Effector CD8-positive, alpha-beta T cell (primary cell): ENCODE results near the gene PWP2.
"Not testable (repeated sequence)": the region's sequence is repeated elsewhere in the genome, so short reads cannot be mapped to it uniquely, and the experiment has no call there.

Source experiments
- DNase-seq: peaks from one replicate; lab custom pipeline; 2025; lab: John Stamatoyannopoulos, UW
- total RNA-seq, 4 experiments: gene quantifications; one replicate each; lab custom pipeline; 2026; lab: John Stamatoyannopoulos, UW

Gene PWP2
- total RNA-seq = 1.1 to 39.3 (median 11.4) reads per million in 4 experiments

DNA sequence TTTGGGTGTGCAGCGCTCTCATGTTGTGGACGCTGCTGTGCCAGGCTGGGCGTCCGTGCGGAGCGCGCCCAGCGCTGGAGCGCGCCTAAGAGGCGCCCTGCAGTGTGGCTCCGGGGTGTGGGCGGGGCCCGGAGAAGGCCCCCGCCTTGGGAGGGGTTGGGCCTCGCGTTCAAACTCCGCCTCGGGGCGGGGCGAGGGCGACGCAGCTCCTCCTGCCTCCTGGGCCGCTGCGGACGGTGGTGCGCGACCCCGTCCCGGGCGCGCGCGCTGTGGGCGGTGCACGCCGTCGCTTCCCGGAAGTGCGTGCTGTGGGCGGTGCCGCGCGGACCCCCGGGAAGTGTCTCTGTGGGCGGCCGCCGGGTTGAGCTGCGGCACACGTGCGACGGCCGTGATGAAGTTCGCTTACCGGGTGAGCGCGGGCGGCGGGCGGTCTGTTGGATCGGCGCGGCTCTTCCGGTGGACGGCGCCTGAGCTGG is at the start of gene PWP2:
PWP2 (plus strand) TSS at position 374 of the 476 bp plus-strand sequence; CDS start at position 392, 18 bp downstream.
- DNase-seq = not testable (repeated sequence)

- no peak for DNase-seq
Observed at GRCh38 chr21:44057960-44058651, 49.1 kb upstream of the PWP2 start.

- no peak for DNase-seq
Observed at GRCh38 chr21:44058652-44058964, 48.6 kb upstream of the PWP2 start.

- no peak for DNase-seq
Observed at GRCh38 chr21:44058981-44059380, 48.2 kb upstream of the PWP2 start.

DNA sequence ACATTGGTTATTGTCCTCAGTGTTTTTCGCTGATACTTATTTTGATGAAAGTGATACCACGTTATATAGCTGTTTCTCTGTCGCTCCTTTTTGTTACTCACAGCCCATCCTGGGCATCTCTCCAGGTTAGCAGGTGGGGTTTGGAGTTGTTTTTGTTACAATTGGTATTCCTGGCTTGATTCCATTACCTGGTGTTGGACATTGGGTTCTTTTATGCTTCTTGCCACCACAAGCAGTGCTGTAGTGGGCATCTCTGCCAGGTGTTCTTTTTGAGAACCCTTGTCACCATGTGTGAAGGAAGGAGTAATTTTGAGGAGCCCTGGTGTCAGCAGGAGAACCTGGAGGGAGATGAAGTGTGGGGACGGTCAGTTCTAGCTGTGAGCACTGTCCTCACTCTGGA is 47.5 kb upstream of the PWP2 start:
- DNase-seq = no peak

DNA sequence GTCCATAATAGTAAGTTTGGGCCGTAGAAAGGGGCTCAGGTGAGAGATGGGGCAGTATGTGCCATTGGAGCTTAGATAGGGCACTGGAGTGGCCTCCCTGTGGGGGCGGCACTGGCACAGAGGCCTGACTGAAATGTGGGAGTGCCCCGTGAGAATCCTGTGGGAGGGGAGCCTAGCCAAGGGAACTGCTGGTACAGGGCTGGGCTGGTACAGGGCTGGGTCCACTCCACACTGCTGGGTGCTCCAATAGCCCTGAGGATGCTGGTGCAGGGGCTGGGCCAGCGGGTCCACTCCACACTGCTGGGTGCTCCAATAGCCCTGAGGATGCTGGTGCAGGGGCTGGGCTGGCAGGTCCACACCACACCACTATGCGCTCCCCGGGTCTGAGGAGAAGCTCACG is 44.8 kb upstream of the PWP2 start:
- no peak for DNase-seq

DNA sequence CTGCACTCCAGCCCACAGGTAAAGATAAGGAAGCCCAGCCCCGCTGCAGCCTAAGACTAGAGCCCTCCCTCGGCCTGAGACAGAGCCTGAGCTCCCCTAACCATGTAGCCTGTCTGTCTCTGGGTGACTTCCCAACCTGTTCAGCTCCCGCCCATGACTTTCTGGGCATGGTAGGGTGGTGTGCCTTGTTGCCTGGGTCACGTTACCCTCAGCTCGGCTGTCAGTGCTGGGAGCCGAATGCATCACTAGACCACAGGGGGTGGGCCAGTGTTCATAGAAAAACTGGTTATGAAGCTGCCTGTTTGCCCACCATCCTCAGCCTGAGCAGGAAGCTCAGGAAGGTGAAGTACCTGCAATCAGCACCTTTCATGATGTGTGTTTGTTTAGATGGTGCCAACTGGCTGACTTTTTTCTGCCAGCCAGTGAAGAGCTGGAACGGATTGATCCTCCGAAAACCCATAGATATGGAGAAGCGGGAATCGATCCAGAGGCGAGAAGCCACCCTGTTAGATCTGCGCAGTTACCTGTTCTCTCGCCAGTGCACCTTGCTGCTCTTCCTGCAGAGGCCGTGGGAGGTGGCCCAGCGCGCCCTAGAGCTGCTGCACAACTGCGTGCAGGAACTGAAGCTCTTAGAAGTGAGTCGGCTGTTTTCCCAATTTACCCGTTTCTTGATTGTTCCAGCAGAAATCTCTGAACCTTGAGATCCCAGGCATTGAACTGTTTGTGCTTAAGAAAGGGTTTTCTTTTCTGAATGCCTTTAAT is 43.9 kb upstream of the PWP2 start:
- no peak for DNase-seq

GRCh38 chr21:44064852-44065403 is 42.3 kb upstream of the PWP2 start:
- no peak for DNase-seq

- peak; percentile 60 for DNase-seq
Observed at GRCh38 chr21:44065428-44065827, 41.8 kb upstream of the PWP2 start.

DNA sequence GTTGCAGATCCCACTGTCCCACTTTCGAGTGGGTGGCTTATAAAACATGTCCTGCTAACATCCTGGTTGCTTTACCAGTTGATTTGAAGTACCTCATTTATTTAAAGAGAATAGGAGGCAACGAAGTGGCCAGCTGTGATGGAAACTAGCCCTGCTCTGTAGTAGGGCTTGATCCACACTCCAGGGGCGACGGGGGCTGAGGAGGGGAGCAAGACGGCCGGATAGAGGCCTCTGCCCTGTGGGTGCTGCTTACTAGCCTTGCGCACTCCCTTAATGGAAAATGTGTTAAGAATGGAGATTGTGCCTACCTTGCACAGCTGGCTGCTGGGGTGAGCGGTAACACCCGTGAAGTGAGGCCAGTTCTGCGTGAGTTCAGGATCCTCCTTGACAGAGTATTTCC is 41.1 kb upstream of the PWP2 start:
- DNase-seq = no peak

DNA sequence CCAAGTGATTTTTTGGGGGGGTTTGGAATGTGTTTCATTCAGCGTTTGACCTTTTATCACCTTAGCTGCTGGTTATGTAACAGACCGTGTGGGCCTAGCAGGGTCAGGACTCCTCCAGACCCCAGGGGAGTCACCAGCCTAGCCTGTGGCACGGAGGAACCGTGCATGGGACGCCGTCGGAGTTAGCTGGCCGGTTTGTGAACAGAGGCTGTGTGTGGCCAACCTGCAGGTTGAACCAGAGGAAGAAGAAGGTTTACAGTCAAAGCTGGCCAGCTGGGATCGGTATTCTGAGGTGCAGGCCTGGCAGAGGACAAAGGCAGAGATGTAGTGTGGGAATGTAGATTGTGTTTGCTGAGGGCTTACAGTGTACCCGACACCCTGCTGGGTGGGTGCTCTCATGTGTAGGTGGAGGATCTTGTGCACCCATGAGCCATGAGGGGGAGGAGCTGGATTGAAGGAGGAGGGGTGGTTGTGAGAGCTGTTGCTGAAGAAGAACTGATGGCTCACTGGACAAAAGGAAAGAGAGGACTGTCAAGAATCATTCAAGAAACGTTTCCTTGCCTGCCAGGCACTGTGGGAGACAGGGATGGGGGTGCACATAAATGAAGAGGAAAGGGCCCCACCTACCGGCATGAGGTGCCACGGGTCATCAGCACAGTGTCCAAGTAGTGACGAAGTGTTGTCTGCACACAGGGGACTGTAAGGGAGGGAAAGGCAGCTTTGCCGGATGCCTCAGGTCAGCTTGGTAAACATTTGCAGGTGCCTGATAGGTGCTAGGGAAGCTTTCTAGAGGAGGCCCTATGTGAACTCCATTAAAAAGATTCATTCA is 40.0 kb upstream of the PWP2 start:
- DNase-seq = no peak

- no peak for DNase-seq
Observed at GRCh38 chr21:44070391-44070790, 36.8 kb upstream of the PWP2 start.

DNA sequence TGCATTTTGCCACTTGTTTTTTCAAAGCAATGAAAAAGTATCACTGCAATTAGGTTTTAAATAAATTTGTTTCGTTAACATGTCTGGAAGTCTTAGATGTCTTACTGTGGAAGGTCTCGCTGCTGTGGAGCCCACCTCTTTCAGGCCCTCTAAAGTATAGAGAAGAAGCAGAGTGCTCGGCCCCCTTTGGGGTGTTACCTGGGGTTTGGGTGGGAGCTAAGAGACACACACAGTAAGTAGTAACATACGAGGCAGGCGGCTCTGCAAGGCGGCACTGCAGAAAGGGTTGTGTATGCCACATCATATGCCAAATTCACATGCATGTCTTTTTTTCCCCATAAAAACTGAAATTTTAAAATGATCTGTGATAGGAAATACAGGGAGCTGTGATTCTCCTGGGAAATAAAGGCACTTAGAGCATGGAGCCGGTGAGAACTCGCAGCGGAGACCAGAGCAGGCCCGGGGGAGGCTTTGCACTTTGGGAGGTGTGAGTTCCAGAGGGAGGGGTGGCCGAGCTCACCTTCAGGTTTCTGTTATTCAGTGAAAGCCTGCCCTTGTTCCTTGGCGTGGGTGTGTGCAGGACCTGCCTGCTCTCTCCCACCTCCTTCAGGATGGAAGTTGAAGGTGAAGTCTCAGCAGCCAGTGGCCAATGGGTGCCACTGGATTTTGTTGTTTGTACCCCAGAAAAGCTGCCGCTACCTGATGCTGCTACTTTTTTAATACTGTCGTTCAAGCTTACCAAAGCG is 35.7 kb upstream of the PWP2 start:
- DNase-seq = no peak

DNA sequence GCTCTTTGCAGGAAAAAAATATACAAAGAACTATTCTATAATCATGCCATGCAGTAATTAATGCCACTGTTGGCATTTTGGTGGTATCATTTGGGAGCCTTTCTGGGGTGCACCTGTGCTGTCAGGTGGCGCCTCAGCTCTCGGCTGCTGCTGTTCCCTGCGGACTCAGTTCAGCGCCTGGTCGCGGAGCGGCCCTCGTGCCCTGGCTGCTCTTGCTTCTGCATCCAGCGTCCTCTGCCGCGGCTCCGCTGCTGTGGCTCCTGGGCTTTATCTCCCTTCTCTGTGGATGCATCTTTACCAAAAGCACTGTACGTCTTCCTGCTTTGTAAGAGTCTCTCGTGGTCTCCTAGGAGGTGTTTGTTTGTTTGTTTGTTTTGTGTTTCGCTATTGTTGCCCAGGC is 35.1 kb upstream of the PWP2 start:
- no peak for DNase-seq

- no peak for DNase-seq
Observed at GRCh38 chr21:44074315-44074958, 32.8 kb upstream of the PWP2 start.

DNA sequence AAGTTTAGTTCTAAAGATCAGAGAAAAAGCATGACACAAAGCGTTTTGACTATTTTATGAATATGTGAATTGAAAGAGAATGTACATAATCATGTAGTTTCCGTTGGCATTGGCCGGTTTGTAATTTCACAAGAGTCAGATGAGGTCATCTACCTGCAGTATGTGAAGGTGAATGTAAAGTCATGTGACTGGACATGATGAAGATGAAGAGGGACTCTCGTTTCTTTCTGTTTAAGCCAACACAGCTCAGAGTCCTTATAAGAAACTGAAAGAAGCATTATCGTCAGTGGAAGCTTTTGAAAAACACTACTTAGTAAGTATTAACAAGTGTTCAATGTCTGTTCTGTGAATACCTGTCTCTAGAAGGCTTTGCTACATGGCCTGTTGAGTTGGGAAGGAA is 30.9 kb upstream of the PWP2 start:
- no peak for DNase-seq

DNA sequence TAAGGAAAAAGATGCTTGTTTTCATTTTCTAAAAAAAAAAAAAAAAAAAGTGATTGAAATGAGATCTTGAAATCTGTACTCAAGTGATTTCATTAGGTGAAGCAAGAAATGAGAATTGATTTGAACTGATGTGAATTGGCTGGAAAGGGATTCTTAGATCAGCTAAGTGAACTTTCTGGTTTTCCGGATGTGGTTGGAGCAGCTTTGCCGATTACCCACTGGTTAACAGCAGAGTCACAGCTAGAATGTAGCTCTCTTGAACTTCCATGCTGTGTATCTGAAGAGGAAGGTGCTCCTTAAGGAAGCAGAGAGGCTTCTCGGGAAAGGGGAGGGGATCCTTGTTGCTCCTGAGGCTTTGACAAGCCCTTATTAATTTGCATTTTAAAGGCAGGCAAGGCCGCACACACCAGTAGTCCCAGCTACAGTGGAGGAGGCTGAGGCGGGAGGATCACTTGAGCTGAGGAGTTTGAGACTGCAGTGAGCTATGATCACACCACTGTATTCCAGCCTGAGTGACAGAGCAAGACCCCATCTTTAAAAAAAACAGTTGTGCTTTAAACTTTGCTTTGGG is 28.7 kb upstream of the PWP2 start:
- DNase-seq = no peak

GRCh38 chr21:44079446-44079845 is 27.8 kb upstream of the PWP2 start:
- DNase-seq = no peak

DNA sequence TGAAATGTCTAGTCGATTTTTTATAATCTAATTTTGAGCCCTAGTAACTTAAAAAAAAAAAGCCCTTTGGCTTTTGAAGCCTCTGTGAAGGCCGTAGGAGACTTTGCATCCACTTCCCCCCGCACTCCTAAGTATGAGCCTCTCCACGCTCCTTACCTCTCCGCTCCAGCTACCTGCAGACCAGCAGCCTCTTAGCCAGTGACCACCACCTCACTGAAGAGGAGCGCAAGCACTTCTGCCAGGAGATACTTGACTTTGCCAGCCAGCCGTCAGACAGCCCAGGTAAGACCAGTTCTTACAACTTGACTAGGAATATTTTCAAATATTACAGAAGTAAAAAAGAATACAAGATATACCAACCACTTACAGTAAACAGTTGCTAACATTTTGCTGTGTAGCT is 27.4 kb upstream of the PWP2 start:
- no peak for DNase-seq

DNA sequence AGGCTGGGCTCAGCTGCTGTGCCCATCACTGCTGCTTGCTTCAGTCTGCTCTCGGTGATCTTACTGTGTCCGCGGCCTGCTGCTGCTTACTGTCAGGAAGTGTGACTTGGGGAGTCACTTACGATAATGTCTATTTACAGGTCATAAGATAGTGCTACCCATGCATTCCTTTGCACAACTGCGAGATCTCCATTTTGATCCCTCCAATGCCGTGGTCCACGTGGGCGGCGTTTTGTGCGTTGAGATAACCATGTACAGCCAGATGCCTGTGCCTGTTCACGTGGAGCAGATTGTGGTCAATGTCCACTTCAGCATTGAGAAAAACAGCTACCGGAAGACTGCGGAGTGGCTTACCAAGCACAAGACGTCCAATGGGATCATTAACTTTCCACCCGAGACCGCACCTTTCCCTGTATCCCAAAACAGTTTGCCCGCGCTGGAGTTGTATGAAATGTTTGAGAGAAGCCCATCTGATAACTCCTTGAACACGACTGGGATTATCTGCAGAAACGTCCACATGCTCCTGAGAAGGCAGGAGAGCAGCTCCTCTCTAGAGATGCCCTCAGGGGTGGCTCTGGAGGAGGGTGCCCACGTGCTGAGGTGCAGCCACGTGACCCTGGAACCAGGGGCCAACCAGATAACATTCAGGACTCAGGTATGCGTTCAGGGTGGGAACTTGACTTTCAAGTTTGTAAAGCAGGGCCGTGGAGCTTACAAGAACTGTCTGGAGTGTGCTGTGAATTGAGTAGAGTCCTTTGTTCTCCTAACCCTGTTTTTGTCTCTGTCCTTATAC is 24.4 kb upstream of the PWP2 start:
- no peak for DNase-seq
